ENCODE measurements around the gene KCND1.

Gene KCND1

GRCh38 chrX:48918301-48918642 is 53.4 kb downstream of the KCND1 start:
- no peak for TF ChIP-seq CTCF (IDR thresholded peaks at IDR 0.05; ENCODE audit: low read depth, low read length)
- DNase-seq (ENCODE audit: extremely low read depth, low read depth), result no peak

- peak; percentile 84 for TF ChIP-seq CTCF (IDR thresholded peaks at IDR 0.05; ENCODE audit: low read depth, low read length)
- DNase-seq (ENCODE audit: extremely low read depth, low read depth), result peak; percentile 65
These were observed 54.3 kb downstream of the KCND1 start for GRCh38 chrX:48917139-48918001.

- no peak for TF ChIP-seq CTCF (IDR thresholded peaks at IDR 0.05; ENCODE audit: low read depth, low read length)
- no peak for DNase-seq (ENCODE audit: extremely low read depth, low read depth)
These were observed 56.8 kb downstream of the KCND1 start for GRCh38 chrX:48914593-48915493.

GRCh38 chrX:48913605-48914366 is 57.9 kb downstream of the KCND1 start:
- no peak for TF ChIP-seq CTCF (IDR thresholded peaks at IDR 0.05; ENCODE audit: low read depth, low read length)
- no peak for DNase-seq (ENCODE audit: extremely low read depth, low read depth)

- no peak for DNase-seq (ENCODE audit: extremely low read depth, low read depth)
- no peak for TF ChIP-seq CTCF (IDR thresholded peaks at IDR 0.05; ENCODE audit: low read depth, low read length)
These were observed 60.0 kb downstream of the KCND1 start, which contains the start of gene SLC35A2 for GRCh38 chrX:48911412-48912182. Gene SLC35A2 (minus strand): TSS chrX:48911646. CDS start chrX:48911636, 10 bp downstream.
